ENCODE results near the gene CSNK1G1.

GRCh38 chr15:64125978-64126377, 230.0 kb downstream of the CSNK1G1 start:
- TF ChIP-seq CTCF (IDR thresholded peaks at IDR 0.05; ENCODE audit: low read length) (no peak), EZH2phosphoT487 (IDR thresholded peaks at IDR 0.05; ENCODE audit: low read length) (no peak), EZH2 (optimal IDR thresholded peaks at IDR 0.05; ENCODE audit: low read depth, low read length) (no peak)
